WTC11 (cell line): ENCODE data around the gene HTR1E.

ENCODE experiments used
- CTCF ChIP-seq: fragments of 200-600 bp; IDR thresholded peaks from 2 replicates; pipeline ENCODE4 v1.8.0; 2022; ENCODE audit warnings: antibody characterized with exemption
- ZBTB21 ChIP-seq: sonication (generic); formaldehyde crosslinking; IDR thresholded peaks from 2 replicates; pipeline ENCODE4 v1.8.1; 2023; ENCODE audit warnings: mild to moderate bottlenecking, missing genetic modification reagents, borderline replicate concordance
- TF ChIP-seq, protein P1 (sequence below): fragments of 250-450 bp; sonication (Bioruptor Pico); IDR thresholded peaks from 2 replicates; pipeline ENCODE4 v2.1.2; 2022; ENCODE audit warnings: mild to moderate bottlenecking, moderate library complexity

DNA sequence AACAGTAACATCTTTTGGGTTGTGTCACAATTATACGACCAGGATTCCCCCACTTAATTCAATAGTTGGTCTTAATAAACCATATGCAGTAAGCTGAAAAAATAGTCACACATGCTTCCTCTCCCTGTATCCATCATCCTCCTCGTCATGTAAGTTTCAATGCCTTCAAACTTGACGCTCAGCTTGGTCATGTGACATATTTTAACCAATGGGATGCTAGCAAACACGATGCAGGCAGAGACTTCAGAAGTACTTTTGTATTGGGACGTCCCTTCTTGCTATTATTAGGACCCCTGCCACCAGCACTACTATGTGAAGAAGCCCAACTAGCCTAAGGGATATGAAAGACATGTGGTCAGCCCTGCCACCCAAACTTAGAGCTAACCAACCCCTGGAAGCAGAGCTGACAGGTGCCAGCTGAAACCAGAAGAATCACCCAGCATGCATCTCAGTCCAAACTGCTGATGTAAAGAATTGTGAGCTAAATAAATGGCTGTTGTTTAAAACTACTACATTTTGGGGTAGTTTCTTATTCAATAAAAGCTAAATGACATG is 108.3 kb downstream of the HTR1E start:
- TF ChIP-seq, protein P1, sequence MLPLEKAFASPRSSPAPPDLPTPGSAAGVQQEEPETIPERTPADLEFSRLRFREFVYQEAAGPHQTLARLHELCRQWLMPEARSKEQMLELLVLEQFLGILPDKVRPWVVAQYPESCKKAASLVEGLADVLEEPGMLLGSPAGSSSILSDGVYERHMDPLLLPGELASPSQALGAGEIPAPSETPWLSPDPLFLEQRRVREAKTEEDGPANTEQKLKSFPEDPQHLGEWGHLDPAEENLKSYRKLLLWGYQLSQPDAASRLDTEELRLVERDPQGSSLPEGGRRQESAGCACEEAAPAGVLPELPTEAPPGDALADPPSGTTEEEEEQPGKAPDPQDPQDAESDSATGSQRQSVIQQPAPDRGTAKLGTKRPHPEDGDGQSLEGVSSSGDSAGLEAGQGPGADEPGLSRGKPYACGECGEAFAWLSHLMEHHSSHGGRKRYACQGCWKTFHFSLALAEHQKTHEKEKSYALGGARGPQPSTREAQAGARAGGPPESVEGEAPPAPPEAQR (CRISPR knock-in tag) = no peak
- TF ChIP-seq CTCF (no peak), ZBTB21 (no peak)
